UCSD-AML1 (cell line): ENCODE measurements around the gene SPACA5.
"Not testable (repeated sequence)": the region's sequence is repeated elsewhere in the genome, so short reads cannot be mapped to it uniquely, and the experiment has no call there.

ENCODE experiments used
- DNase-seq: peaks from one replicate; lab custom pipeline; 2025; ENCODE audit not compliant: unreplicated experiment; lab: John Stamatoyannopoulos, UW

Gene SPACA5

DNA sequence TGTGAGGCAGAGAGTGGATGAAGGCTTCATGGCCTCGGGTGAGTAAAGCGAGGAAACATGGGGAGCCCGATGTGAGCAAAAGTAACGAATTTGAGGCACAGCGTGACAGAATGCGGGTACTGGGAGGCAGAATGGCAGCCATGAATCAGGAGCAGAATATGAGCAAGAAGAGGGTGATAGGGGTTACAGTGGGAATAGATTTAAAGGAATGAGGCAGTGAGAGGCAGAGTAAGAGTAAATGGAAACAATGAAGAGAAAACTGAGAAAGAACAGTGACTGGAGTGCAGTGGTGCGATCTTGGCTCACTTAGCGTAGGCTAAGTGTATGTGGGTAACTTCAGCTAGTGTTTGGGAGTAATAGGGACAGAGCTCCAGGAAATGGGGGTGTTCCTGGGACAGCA lies at the start of gene SPACA5:
Gene SPACA5 (plus strand): TSS at position 301 of the 400 bp plus-strand sequence. CDS start 815 bp downstream, outside the sequence.
- not testable (repeated sequence) for DNase-seq

GRCh38 chrX:47958206-47958605 lies 48.6 kb upstream of the SPACA5 start:
- DNase-seq = not testable (repeated sequence)

- no peak for DNase-seq
Observed at GRCh38 chrX:47958761-47959342, 47.9 kb upstream of the SPACA5 start.

DNA sequence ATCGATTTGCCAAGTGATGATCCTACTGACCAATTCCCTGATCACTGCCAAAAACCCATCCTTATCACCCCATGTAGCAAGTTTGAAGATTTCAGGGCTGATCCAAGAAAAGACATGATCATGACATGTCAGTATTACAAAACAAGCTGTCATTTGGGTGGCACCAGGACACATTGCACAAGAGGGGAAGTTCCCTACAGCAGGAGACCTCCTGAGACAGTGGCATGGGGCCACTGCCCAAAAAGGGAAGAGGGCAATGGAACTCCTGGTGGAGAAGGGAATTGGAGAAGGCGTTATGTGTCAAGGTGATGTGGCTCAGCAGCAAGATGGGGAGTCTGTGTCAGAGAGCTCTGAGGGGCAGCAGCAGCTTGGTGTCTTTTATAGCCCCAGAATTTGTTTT lies 46.4 kb upstream of the SPACA5 start:
- DNase-seq = no peak

- DNase-seq = not testable (repeated sequence)
Observed at GRCh38 chrX:47961830-47962229, 45.0 kb upstream of the SPACA5 start.

GRCh38 chrX:47965526-47965925 lies 41.3 kb upstream of the SPACA5 start:
- not testable (repeated sequence) for DNase-seq

GRCh38 chrX:47973235-47973634 lies 33.6 kb upstream of the SPACA5 start:
- DNase-seq = no peak

DNA sequence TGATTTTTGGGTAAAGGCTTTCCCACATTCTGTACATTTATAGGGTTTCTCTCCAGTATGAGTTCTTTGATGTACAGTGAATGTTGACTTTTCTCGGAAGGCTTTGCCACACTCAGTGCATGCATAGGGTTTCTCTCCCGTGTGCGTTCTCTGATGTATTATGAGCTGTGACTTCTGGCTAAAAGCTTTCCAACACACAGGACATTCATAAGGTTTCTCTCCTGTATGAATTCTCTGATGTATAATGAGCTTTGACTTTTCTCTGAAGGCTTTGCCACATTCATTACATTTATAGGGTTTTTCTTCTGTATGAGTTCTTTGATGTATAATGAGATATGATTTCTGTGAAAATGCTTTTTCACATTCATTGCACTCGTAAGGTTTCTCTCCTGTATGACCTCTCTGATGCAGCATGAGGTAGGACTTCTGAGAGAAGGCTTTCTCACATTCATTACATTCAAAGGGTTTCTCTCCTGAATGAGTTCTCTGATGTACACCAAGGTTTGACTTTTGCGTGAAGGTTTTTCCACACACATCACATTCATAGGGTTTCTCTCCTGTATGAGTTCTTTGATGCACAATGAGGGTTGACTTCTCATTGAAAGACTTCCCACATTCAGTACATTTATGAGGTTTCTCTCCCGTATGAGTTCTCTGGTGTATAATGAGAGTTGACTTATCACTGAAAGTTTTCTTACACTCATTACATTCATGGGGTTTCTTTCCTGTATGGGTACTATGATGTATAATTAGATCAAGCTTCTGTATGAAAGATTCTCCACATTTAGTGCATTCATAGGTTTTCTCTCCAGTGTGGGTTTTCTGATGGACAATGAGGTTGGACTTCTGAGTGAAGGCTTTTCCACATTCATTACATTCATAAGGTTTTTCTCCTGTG lies 30.3 kb upstream of the SPACA5 start:
- no peak for DNase-seq

DNA sequence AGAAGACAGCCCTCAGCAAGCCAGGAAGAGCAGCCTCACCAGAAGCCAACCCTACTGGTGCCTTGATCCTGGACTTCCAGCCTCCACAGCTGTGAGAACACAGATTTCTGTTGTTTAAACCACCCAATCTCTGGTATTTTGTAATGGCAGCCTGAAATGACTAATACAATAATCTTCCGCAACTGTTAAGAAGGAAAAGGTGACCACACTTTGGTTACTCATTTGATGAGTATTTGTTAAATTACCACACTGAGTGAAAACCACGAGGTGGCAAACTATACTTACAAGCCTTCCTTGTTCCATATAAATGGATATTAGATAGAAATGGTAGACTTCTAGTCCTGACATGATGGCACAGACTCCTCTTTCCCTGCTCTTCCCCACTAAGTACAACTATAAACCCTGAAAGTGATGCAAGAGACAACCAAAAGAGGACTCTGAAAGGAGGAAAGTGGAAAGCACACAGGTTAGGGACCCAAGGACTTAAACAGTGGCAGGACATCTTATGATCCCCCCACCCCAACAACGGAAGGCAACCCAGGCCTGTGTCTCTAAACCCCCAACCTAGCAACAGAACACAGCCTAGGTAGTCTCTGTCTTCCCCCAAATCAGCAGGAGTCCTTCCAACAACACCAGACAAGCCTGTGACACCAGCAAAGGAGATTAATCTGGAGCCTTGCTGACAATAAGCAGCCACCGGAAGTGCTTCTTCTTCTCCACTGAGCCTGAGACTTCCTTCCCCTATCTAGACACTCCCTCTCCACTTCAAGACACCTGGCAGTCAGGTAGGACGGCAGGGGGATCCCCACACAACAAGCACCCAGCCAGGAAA lies 15.3 kb upstream of the SPACA5 start:
- DNase-seq = no peak

- DNase-seq = no peak
Observed at GRCh38 chrX:47992095-47992380, 14.8 kb upstream of the SPACA5 start.

- no peak for DNase-seq
Observed at GRCh38 chrX:47992669-47993068, 14.1 kb upstream of the SPACA5 start.

DNA sequence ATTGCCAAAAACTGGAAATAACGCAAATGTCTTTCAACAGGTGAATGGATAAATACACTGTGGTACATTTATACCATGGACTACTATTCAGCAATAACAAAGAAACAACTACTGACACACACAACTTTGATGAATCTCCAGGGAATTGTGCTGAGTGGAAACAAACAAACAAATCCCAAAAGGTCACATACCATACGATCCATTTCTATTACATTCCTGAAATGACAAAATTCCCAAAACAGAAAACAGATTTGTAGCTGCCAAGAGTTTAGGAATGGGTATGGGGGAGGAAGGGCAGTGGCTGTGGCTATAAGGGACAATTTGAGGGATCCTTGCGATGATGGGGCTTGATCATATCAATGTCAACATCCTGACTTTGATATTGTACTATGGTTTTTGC lies 5.5 kb upstream of the SPACA5 start:
- no peak for DNase-seq

DNA sequence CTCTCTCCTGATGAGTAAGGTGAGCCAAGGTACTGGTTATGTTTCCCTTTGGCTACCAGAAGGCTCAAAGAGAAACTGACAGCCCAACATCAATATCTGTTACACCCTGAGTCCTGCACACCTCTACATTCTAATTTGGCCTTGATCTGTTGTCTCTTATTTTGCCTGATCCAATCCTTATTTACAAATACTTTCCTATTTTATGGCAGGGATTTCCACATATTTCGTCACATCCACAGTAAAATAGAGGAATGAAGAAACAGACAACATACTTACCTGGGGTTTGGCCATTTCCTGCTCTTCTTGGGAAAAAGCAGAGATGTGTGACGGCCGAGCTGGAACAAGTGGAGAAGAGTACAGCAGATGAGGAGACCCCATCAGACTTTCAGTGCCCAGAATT lies 4.5 kb upstream of the SPACA5 start:
- no peak for DNase-seq

DNA sequence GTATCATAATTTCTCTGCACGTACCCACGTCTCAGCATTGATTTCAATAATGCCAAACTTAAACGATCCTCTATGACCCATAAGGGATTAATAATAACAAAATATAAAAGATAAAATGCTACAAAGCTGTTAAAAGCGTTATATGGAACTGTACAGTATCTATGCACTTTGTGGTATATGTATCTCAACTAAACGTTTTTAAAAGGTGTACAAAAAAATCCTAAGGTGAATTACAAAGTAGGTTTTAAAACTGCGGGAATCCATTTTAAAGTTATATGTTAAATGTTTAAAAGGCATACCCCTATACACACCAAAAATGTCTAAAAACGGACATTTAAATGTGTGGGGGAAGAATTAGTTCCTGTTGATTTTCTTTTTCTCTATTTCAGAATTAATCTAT lies 3.9 kb upstream of the SPACA5 start:
- DNase-seq = no peak

- no peak for DNase-seq
Observed at GRCh38 chrX:48003367-48003757, 3.4 kb upstream of the SPACA5 start.

DNA sequence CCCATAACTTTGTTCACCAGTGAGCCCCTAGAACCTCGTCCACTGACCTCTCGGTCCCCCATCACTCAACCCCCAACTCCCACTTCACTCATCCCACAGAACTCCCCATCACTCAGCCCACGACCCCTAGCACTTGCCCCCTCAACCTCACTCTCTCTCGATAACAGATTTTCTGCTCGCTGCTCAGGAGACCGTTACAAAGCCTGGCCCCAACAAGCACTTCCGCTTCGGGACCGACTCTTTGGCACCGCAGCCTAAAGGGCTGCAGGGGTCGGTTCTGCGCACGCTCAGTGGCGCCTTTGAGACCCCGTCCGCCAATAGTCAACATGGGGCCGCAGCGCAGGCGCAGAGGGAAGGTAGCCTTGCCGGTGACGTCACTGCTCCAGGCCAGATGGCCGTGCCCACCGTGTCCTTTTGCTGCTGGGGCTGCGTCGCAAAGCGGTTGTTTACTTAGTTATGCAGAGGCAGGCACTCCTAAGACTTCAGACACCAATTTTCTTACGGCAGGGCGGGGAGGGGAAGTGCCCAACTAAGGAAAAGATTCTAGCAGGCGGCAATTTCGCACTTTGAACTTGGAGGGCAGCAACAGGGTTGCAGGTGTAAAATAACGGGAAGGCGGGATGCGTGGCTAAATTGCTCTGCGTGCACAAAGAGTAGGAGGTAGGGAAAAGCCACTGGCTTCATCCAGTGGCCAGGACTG lies 2.9 kb upstream of the SPACA5 start, which contains the start of gene ZNF182:
Gene ZNF182 (minus strand): TSS at position 232 of the 700 bp plus-strand sequence. CDS start 1,380 bp downstream, outside the sequence.
- DNase-seq = peak; percentile 91

DNA sequence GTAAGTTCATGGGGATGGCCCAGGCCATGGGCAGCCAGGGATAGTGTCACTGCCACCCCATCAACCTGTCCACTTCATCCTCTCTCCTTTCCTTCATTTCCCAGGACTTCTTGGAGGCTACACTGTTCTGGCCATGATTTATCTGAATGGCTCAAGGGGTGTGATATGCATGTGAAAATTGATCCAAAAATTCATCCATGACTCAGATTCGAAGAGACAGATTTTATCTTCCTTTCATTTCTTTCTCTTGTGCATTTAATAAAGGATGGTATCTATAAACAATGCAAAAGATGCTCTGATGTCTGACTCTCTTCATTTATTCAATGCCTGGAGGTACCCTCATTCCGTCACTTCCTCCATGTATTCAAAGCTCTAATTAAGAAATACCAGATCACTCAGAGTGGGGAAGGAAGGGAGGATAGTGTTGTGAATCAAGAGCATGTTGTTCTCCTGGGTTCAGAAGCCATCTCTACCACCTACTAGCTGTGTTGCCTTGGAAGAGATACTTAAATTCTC lies 2.7 kb downstream of the SPACA5 start:
- not testable (repeated sequence) for DNase-seq

GRCh38 chrX:48016583-48017310 lies 10.0 kb downstream of the SPACA5 start:
- DNase-seq = not testable (repeated sequence)

DNA sequence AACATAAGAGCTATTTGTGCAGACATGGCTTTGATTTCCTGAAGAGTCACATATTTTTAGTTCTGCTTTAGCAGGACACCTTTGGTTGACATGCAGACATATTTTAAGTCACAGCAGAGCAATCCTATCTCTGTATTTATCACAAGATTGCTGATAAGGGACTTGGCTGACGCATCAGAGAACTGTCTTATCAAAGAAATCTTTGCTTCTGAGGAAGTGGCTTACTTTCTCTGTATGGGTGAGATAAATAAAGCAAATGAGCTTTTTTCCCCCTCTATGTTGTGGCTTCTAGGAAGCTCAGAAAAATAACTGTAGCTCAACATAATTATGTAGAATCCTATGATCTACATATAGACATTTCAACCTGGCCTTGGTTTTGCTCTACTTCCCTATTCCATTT lies 13.1 kb downstream of the SPACA5 start:
- DNase-seq = not testable (repeated sequence)

DNA sequence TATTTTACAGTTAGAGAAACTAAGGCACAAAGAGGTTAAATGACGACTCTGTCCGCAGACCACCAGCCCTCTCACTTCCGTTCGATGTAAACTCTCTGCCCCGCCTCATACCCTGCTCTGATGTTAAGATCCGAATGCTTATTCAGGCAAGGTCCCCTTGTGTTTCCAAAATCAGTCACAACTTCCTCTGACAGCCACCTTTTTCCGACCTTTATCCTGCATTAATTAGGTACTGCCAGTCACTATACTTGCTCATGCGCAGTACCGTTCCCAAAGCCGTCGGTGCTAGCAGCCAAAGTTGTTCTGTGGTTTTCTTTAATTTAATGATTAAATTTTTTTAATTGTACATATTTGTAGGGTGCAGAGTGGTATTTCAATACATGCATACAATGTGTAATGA lies 13.7 kb downstream of the SPACA5 start:
- DNase-seq = not testable (repeated sequence)
